Transverse colon (tissue), 4 donors: ENCODE data around the gene KYNU. TPM values are rescaled to one million over a fixed set of nuclear protein-coding genes. Genes with fewer than 3 reads are reported as not detected.
"Not testable (repeated sequence)": the region's sequence is repeated elsewhere in the genome, so short reads cannot be mapped to it uniquely, and the experiment has no call there.

ENCODE experiments used
- DNase-seq: peaks from one replicate; pipeline ENCODE4 v3.0.0-alpha.2; 2019
- H3K27ac ChIP-seq, 4 donors: fragments of 200-600 bp; sonication (generic); 2 replicates each; pipeline ENCODE4 v1.5.1; 2016 to 2018; ENCODE audit warnings: inconsistent platforms in 4 of 4
- H3K27me3 ChIP-seq: fragments of 200-600 bp; sonication (generic); 2 replicates; pipeline ENCODE4 v1.5.1; 2017; ENCODE audit warnings: inconsistent platforms
- H3K36me3 ChIP-seq, 4 donors: fragments of 200-600 bp; sonication (generic); 2 replicates each; pipeline ENCODE4 v1.5.1; 2017 to 2019; ENCODE audit warnings: inconsistent platforms in 4 of 4
- H3K4me1 ChIP-seq, 4 donors: fragments of 200-600 bp; sonication (generic); 2 replicates each; pipeline ENCODE4 v1.5.1; 2017 to 2020; ENCODE audit warnings: inconsistent platforms in 4 of 4
- H3K4me3 ChIP-seq, 4 donors: fragments of 200-600 bp; sonication (generic); 1 replicate in 1 of 4; 2 replicates in 3 of 4; pipeline versions ENCODE4 v1.5.1 to v1.6.1; 2017 to 2019; ENCODE audit warnings: inconsistent platforms in 4 of 4
- H3K9me3 ChIP-seq, 2 donors: fragments of 200-600 bp; sonication (generic); 2 replicates each; pipeline ENCODE4 v1.5.1; 2017 to 2019; ENCODE audit warnings: inconsistent platforms in 2 of 2
- EP300 ChIP-seq: sonication (generic); formaldehyde crosslinking; IDR thresholded peaks from one replicate; pipeline ENCODE4 v1.6.1; 2017; ENCODE audit warnings: antibody characterized with exemption, low read depth
- POLR2A ChIP-seq: fragments of 450-650 bp; IDR thresholded peaks from one replicate; pipeline ENCODE4 v1.6.1; 2016; ENCODE audit warnings: antibody characterized with exemption, mild to moderate bottlenecking, moderate library complexity
- POLR2AphosphoS5 ChIP-seq, 3 donors: sonication (generic); formaldehyde crosslinking; IDR thresholded peaks; one replicate each; pipeline ENCODE4 v1.6.1; 2016; ENCODE audit warnings: antibody characterized with exemption in 3 of 3
- WGBS, 2 donors: methylation state at CpG; one replicate each; pipeline ENCODE4 v1.1.5; 2018; ENCODE audit warnings: low coverage in 1 of 2; 5-methylcytosine and 5-hydroxymethylcytosine counted together
- in situ Hi-C, 4 donors: fragments of 200-750 bp; cut with MboI; loops; one replicate each; pipeline versions ENCODE4 v1.15.0 to v1.15.1; 2017; ENCODE audit warnings: low sequenced_read_pairs in 3 of 4, low pct_ligation_motif_present in 1 of 4, low pct_unique_long_range_greater_than_20kb in 1 of 4
- intact Hi-C: fragments of 100-400 bp; cut with DNase I; formaldehyde crosslinking; loops from one replicate; pipeline ENCODE4 v1.15.1; 2023; ENCODE audit warnings: low total_unique reads
- total RNA-seq, 4 donors: library from RNA; depleted of rRNA; stranded (reverse); fragments of >200 nt; gene quantifications; one replicate each; pipeline ENCODE4 v1.1.0, GENCODE V29; 2016
- TF ChIP-seq, protein P1 (sequence below), 5 experiments: fragments of 200-600 bp in 3 of 5; fragments of 450-650 bp in 2 of 5; sonication (generic) in 3 of 5; IDR thresholded peaks; 1 replicate in 2 of 5; 2 replicates in 3 of 5; pipeline ENCODE4 v1.5.1; 2016 to 2017; ENCODE audit warnings: antibody characterized with exemption in 5 of 5, inconsistent platforms in 3 of 5, mild to moderate bottlenecking in 2 of 5, moderate library complexity in 1 of 5

The KYNU gene
- total RNA-seq, 4 donors from 2014 or later, result 1.2 to 4.6 TPM; not detected in 2

- intact Hi-C loops, result no loop called here
- in situ Hi-C loops, result no loop called here
- no peaks in the 10 kb centered on the region for H3K27me3 ChIP-seq
- no peak overlapping the region for H3K4me3 ChIP-seq
- no peak overlapping the region for H3K27ac ChIP-seq
- DNase-seq, result no peak
- H3K9me3 ChIP-seq, result no peaks in the 10 kb centered on the region
- H3K36me3 ChIP-seq, result no peaks in the 10 kb centered on the region
- TF ChIP-seq POLR2A (no peak), POLR2AphosphoS5 (IDR thresholded peaks at IDR 0.05) (no peak), EP300 (no peak)
- TF ChIP-seq, protein P1, sequence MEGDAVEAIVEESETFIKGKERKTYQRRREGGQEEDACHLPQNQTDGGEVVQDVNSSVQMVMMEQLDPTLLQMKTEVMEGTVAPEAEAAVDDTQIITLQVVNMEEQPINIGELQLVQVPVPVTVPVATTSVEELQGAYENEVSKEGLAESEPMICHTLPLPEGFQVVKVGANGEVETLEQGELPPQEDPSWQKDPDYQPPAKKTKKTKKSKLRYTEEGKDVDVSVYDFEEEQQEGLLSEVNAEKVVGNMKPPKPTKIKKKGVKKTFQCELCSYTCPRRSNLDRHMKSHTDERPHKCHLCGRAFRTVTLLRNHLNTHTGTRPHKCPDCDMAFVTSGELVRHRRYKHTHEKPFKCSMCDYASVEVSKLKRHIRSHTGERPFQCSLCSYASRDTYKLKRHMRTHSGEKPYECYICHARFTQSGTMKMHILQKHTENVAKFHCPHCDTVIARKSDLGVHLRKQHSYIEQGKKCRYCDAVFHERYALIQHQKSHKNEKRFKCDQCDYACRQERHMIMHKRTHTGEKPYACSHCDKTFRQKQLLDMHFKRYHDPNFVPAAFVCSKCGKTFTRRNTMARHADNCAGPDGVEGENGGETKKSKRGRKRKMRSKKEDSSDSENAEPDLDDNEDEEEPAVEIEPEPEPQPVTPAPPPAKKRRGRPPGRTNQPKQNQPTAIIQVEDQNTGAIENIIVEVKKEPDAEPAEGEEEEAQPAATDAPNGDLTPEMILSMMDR (IDR thresholded peaks at IDR 0.05), result no peak
- no peaks in the 10 kb centered on the region for H3K4me1 ChIP-seq
Observed at GRCh38 chr2:142880279-142880678, 2.8 kb downstream of the KYNU start.

DNA sequence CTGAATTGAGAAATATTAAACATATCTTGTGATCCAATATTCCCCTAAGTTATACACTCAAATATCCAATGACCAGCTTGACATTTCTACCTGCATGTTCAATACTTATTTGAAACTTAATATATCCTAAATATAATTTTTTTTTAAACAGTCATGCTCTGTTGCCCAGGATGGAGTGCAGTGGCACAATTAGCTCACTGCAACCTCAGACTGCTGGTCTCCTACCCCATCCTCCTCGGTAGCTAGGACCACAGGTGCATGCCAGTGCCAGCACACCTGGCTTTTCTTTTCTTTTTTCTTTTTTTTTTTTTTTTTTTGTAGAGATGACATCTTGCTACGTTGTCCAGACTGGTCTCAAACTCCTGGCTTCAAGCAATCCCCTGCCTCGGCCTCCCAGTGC is 4.2 kb downstream of the KYNU start:
- DNase-seq, result no peak
- in situ Hi-C loops (no loop called here), intact Hi-C loops (no loop called here)
- 83 to 93% methylated on average over 3 of the region's 3 CpGs for WGBS, 2 donors
- H3K9me3 ChIP-seq, result no peaks in the 10 kb centered on the region
- H3K4me3 ChIP-seq, result no peak overlapping the region
- TF ChIP-seq POLR2A (no peak), EP300 (no peak), POLR2AphosphoS5 (IDR thresholded peaks at IDR 0.05) (no peak)
- TF ChIP-seq, protein P1 (IDR thresholded peaks at IDR 0.05), result no peak
- no peak overlapping the region for H3K27ac ChIP-seq
- H3K27me3 ChIP-seq, result no peaks in the 10 kb centered on the region
- no peaks in the 10 kb centered on the region for H3K36me3 ChIP-seq
- no peaks in the 10 kb centered on the region for H3K4me1 ChIP-seq

GRCh38 chr2:142882500-142882899 is 5.0 kb downstream of the KYNU start:
- WGBS, 2 donors, result 94 to 100% methylated on average over 2 to 3 of the region's 3 CpGs
- intact Hi-C loops, H3K27me3 ChIP-seq, H3K9me3 ChIP-seq, H3K4me3 ChIP-seq, H3K27ac ChIP-seq, DNase-seq, H3K4me1 ChIP-seq, H3K36me3 ChIP-seq, in situ Hi-C loops: not testable (repeated sequence)

GRCh38 chr2:142883526-142883925 is 6.1 kb downstream of the KYNU start:
- H3K27me3 ChIP-seq, result no peaks in the 10 kb centered on the region
- in situ Hi-C loops (no loop called here), intact Hi-C loops (no loop called here)
- H3K4me1 ChIP-seq, result no peaks in the 10 kb centered on the region
- no peak for TF ChIP-seq POLR2A
- no peak for TF ChIP-seq EP300
- TF ChIP-seq, protein P1 (IDR thresholded peaks at IDR 0.05), result no peak
- TF ChIP-seq POLR2AphosphoS5 (IDR thresholded peaks at IDR 0.05), result no peak
- no peaks in the 10 kb centered on the region for H3K36me3 ChIP-seq
- DNase-seq, result no peak
- H3K27ac ChIP-seq, result no peak overlapping the region
- H3K9me3 ChIP-seq, result no peaks in the 10 kb centered on the region
- H3K4me3 ChIP-seq, result no peak overlapping the region

DNA sequence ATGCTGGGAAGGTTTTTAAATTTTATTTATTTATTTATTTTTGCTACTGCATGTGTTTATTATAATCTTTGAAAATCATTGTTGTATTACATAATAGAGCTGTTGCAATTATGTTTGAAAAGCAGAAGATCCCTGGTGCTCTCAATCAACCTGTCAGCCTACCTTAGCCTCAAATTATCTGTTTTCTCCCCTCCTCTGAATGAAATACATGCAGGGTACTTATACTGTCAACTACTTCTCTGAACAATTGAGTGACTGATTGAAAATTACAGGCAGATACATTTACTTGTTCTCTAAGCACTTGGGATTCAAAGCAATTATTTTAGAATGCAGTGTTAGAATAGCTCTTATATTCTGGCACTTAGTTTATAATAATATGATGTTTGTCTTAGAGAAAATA is 8.1 kb downstream of the KYNU start:
- Histone ChIP-seq H3K4me3 (no peak overlapping the region), H3K36me3 (no peaks in the 10 kb centered on the region), H3K27me3 (no peaks in the 10 kb centered on the region), H3K27ac (no peak overlapping the region), H3K9me3 (no peaks in the 10 kb centered on the region), H3K4me1 (no peaks in the 10 kb centered on the region)
- in situ Hi-C loops (no loop called here), intact Hi-C loops (no loop called here)
- TF ChIP-seq EP300 (no peak), POLR2AphosphoS5 (IDR thresholded peaks at IDR 0.05) (no peak), POLR2A (no peak)
- TF ChIP-seq, protein P1 (IDR thresholded peaks at IDR 0.05), result no peak
- no peak for DNase-seq
